Activated T-helper 2 cell treated with anti-CD3 and anti-CD28 coated beads, Interferon-gamma antibody, Interleukin-2, Interleukin-4, amounts not matched to agents 10 μg/mL and 5 μg/mL and 100 μg/mL, durations not matched to agents 14 hours and 24 hours and 36 hours (primary cell): ENCODE measurements around the gene HINT3. TPM values are rescaled to one million over a fixed set of nuclear protein-coding genes. Genes with fewer than 3 reads are reported as not detected.
"Not testable (repeated sequence)": the region's sequence is repeated elsewhere in the genome, so short reads cannot be mapped to it uniquely, and the experiment has no call there.

Source experiments
- DNase-seq: peaks from one replicate; pipeline ENCODE4 v3.0.0; 2021; ENCODE audit warnings: low spot score
- H3K27ac Mint-ChIP-seq: one replicate; pipeline ENCODE4 v1.8.0; 2021; ENCODE audit warnings: mixed read lengths
- H3K27me3 Mint-ChIP-seq: one replicate; pipeline ENCODE4 v1.8.0; 2021; ENCODE audit warnings: low read depth, mixed read lengths
- H3K36me3 Mint-ChIP-seq: one replicate; pipeline ENCODE4 v1.8.0; 2021; ENCODE audit warnings: low read depth, mixed read lengths
- H3K4me1 Mint-ChIP-seq: one replicate; pipeline ENCODE4 v1.8.0; 2021; ENCODE audit warnings: low read depth, mixed read lengths
- H3K4me3 Mint-ChIP-seq: one replicate; pipeline ENCODE4 v1.8.0; 2021; ENCODE audit warnings: low read depth, mild to moderate bottlenecking, moderate library complexity, mixed read lengths
- H3K9me3 Mint-ChIP-seq: one replicate; pipeline ENCODE4 v1.8.0; 2021; ENCODE audit warnings: mixed read lengths
- intact Hi-C: fragments of 100-400 bp; cut with micrococcal nuclease; formaldehyde crosslinking; loops from one replicate; pipeline ENCODE4 v1.15.1; 2023
- total RNA-seq: library from RNA; stranded (reverse); gene quantifications from 2 replicates; pipeline ENCODE4 v1.2.3, GENCODE V29; 2022

HINT3 gene
- total RNA-seq, 1 donor from 2014 or later, result 7.9 TPM

GRCh38 chr6:125943528-125944433 is 12.8 kb upstream of the HINT3 start:
- DNase-seq, result no peak
- H3K4me1 Mint-ChIP-seq, result peaks cover 27% of the 10 kb centered on the region
- H3K27me3 Mint-ChIP-seq, result peaks cover 3% of the 10 kb centered on the region
- intact Hi-C loops, result loop anchor here (2.0 kb wide), 1 partner anchor 13 kb away; no protein-coding TSS in a partner anchor
- no peak overlapping the region for H3K4me3 Mint-ChIP-seq
- H3K36me3 Mint-ChIP-seq, result no peaks in the 10 kb centered on the region
- no peaks in the 10 kb centered on the region for H3K9me3 Mint-ChIP-seq
- no peak overlapping the region for H3K27ac Mint-ChIP-seq

DNA sequence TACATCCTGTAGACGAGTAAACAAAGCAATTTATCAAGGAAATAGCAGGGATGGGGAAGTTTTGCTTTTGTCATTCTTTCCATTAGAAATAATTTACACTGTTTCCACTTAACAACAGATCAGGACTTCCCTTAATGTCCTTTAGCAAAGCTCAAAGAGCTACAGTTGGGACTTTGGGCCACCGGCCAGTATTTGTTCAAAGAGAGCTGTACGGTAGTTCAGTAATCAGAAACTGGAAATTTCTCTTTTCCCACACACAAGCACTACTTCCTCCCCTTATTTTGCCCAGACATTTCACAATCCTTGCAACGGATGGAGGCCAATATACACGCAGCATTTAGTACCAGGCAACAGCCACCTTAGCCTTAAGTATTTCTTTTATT is 12.1 kb upstream of the HINT3 start:
- Mint-ChIP-seq H3K27ac (no peak overlapping the region), H3K9me3 (no peaks in the 10 kb centered on the region), H3K4me3 (no peak overlapping the region), H3K27me3 (peaks cover 3% of the 10 kb centered on the region), H3K4me1 (peaks cover 22% of the 10 kb centered on the region), H3K36me3 (no peaks in the 10 kb centered on the region)
- DNase-seq, result no peak
- intact Hi-C loops, result loop anchor here (2.0 kb wide), 1 partner anchor 14 kb away; no protein-coding TSS in a partner anchor

GRCh38 chr6:125944896-125945295 is 11.7 kb upstream of the HINT3 start:
- Mint-ChIP-seq H3K27ac (no peak overlapping the region), H3K4me1 (peaks cover 17% of the 10 kb centered on the region), H3K27me3 (peaks cover 3% of the 10 kb centered on the region), H3K36me3 (no peaks in the 10 kb centered on the region), H3K9me3 (no peaks in the 10 kb centered on the region), H3K4me3 (no peak overlapping the region)
- DNase-seq, result no peak
- intact Hi-C loops, result loop anchor here (2.0 kb wide), 1 partner anchor 14 kb away; no protein-coding TSS in a partner anchor

GRCh38 chr6:125945378-125946141 is 11.0 kb upstream of the HINT3 start:
- Mint-ChIP-seq H3K4me3 (no peak overlapping the region), H3K9me3 (no peaks in the 10 kb centered on the region), H3K4me1 (peaks cover 17% of the 10 kb centered on the region), H3K36me3 (no peaks in the 10 kb centered on the region), H3K27ac (no peak overlapping the region), H3K27me3 (peaks cover 3% of the 10 kb centered on the region)
- DNase-seq, result no peak
- intact Hi-C loops, result loop anchor here (2.0 kb wide), 1 partner anchor 15 kb away; no protein-coding TSS in a partner anchor

GRCh38 chr6:125947615-125948014 is 9.0 kb upstream of the HINT3 start:
- Mint-ChIP-seq H3K4me3 (no peak overlapping the region), H3K9me3 (no peaks in the 10 kb centered on the region), H3K27me3 (peaks cover 3% of the 10 kb centered on the region), H3K36me3 (no peaks in the 10 kb centered on the region), H3K27ac (no peak overlapping the region), H3K4me1 (peaks cover 17% of the 10 kb centered on the region)
- intact Hi-C loops, result no loop called here
- no peak for DNase-seq

DNA sequence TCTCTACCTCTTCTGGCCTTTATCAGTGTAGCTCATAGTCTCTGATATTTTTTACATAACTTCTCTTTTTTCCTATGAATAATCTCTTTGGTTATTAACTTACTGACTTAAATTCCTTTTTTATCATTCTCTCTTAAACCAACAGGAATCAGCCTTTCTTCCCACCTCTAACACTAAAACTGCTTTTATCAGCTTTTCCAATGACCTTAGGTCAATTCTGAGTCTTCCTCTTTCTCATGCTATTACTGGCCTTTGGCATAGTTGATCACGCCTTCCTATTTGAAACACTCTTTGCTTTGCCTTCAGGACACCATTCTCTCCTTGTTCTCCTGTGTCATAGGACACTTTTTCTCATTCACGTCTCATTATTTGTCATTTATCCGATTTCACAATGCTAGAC is 8.1 kb upstream of the HINT3 start:
- Mint-ChIP-seq H3K9me3 (no peaks in the 10 kb centered on the region), H3K36me3 (no peaks in the 10 kb centered on the region), H3K27ac (no peak overlapping the region), H3K4me1 (peaks cover 17% of the 10 kb centered on the region), H3K4me3 (no peak overlapping the region), H3K27me3 (peaks cover 3% of the 10 kb centered on the region)
- DNase-seq, result no peak
- intact Hi-C loops, result no loop called here

DNA sequence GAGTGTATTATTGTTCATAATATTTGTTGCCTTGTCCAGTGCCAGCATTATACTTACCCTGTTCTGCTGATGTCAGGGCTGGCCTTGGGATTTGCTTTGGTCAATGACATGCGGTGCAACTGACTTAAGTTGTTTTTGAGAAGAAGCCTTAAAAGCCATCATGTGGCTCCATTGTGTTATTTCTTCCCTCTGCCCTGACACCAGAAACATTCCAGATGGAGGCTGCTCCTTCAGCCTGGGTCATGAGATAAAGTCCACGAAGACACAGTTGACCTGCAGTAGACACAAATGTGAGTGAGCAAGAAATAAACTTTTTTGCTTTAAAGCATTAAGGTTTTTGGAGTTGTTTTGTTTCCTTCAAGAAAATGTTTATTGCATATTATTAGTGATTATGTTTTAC is 7.5 kb upstream of the HINT3 start:
- intact Hi-C loops, result no loop called here
- Mint-ChIP-seq H3K36me3 (no peaks in the 10 kb centered on the region), H3K27ac (no peak overlapping the region), H3K4me3 (no peak overlapping the region), H3K9me3 (no peaks in the 10 kb centered on the region), H3K4me1 (peaks cover 12% of the 10 kb centered on the region), H3K27me3 (peaks cover 3% of the 10 kb centered on the region)
- no peak for DNase-seq

GRCh38 chr6:125950293-125950692 is 6.3 kb upstream of the HINT3 start:
- H3K9me3 Mint-ChIP-seq, result no peaks in the 10 kb centered on the region
- intact Hi-C loops, result loop anchor here (10.0 kb wide), 1 partner anchor 645 kb away; the partner anchor contains the start of gene HDDC2
- no peak overlapping the region for H3K27ac Mint-ChIP-seq
- H3K4me1 Mint-ChIP-seq, result peaks cover 10% of the 10 kb centered on the region
- no peaks in the 10 kb centered on the region for H3K36me3 Mint-ChIP-seq
- DNase-seq, result no peak
- peaks cover 4% of the 10 kb centered on the region for H3K27me3 Mint-ChIP-seq
- H3K4me3 Mint-ChIP-seq, result no peak overlapping the region

- H3K9me3 Mint-ChIP-seq, H3K27ac Mint-ChIP-seq, H3K27me3 Mint-ChIP-seq, H3K4me1 Mint-ChIP-seq, DNase-seq, H3K36me3 Mint-ChIP-seq, H3K4me3 Mint-ChIP-seq: not testable (repeated sequence)
- intact Hi-C loops, result loop anchor here (10.0 kb wide), 1 partner anchor 646 kb away; the partner anchor contains the start of gene HDDC2
Measured at GRCh38 chr6:125950716-125951115, 5.9 kb upstream of the HINT3 start.

- intact Hi-C loops, result loop anchor here (10.0 kb wide), 1 partner anchor 647 kb away; the partner anchor contains the start of gene HDDC2
- Mint-ChIP-seq H3K36me3 (no peaks in the 10 kb centered on the region), H3K9me3 (no peaks in the 10 kb centered on the region), H3K4me3 (no peak overlapping the region), H3K27me3 (peaks cover 4% of the 10 kb centered on the region), H3K27ac (no peak overlapping the region), H3K4me1 (peaks cover 6% of the 10 kb centered on the region)
- no peak for DNase-seq
Measured at GRCh38 chr6:125951323-125951722, 5.2 kb upstream of the HINT3 start.

DNA sequence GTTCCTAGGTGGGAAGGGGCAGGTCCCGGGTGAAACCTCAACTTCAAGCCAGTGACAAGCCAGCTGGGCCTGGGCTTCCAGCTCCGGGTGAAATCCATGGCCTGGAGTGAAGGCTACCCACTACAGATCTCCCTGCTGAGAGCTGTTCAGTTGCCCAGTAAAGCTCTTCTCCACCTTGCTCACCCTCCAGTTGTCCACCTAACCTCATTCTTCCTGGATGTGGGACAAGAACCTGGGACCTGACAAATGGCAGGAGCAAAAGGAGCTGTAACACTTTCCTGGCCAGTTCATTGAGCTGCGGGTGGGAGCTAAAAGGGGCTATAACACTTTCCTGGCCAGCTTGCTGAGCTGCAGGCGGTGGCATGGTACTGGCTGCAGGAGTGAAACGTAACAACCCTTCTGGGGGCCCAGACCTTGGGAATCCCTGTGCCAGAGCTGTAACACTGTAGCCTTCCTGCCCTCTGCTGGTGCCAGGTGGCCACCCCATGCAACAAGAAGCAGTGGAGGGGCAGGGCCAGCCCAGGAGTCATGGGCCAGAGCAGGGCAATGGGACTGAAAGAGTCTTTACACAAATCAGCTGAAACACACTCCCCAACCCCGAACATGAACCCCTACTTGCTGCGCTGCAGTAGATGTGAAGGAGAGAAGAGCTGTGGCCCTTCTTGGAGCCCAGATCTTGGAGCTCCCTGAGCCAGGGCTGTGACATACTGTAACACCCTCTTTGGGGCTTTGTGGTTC is 3.6 kb upstream of the HINT3 start:
- DNase-seq, result no peak

DNA sequence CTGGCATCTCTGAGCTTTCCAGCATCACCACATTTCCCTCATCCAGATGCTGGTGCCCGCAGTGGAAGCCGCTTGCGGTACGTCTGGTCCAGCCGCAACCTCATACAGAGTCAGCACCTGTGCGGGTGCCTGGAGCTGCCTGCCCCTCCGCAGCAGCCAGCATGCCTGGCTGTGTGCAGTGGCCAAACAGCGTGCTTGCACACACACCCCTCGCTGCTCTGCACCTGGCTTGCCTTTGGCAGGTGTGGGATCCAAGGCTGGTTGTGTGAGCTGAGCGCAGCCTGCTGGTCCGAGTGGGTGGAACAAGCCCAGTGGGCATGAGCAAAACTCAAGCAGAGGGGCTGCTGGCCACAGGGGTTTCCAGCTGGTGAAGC is 3.1 kb upstream of the HINT3 start:
- H3K27me3 Mint-ChIP-seq, result peaks cover 3% of the 10 kb centered on the region
- no peak overlapping the region for H3K4me3 Mint-ChIP-seq
- H3K4me1 Mint-ChIP-seq, result peaks cover 6% of the 10 kb centered on the region
- H3K9me3 Mint-ChIP-seq, result no peaks in the 10 kb centered on the region
- intact Hi-C loops, result loop anchor here (10.0 kb wide), 1 partner anchor 649 kb away; the partner anchor contains the start of gene HDDC2
- DNase-seq, result no peak
- no peaks in the 10 kb centered on the region for H3K36me3 Mint-ChIP-seq
- no peak overlapping the region for H3K27ac Mint-ChIP-seq

More for the DNA sequence above, 3.6 kb upstream of the HINT3 start:
- Mint-ChIP-seq H3K27ac (no peak overlapping the region), H3K9me3 (no peaks in the 10 kb centered on the region), H3K27me3 (peaks cover 4% of the 10 kb centered on the region), H3K36me3 (no peaks in the 10 kb centered on the region), H3K4me3 (no peak overlapping the region), H3K4me1 (peaks cover 6% of the 10 kb centered on the region)
- intact Hi-C loops, result loop anchor here (10.0 kb wide), 1 partner anchor 648 kb away; the partner anchor contains the start of gene HDDC2
